COLO668 (cell line): ENCODE data around the gene ZDHHC14.
A peak's percentile ranks its signal among the peaks of the same experiment; 100 is the strongest.

ENCODE experiments used
- DNase-seq: peaks from one replicate; lab custom pipeline; 2025; ENCODE audit not compliant: unreplicated experiment; lab: John Stamatoyannopoulos, UW

The ZDHHC14 gene

GRCh38 chr6:157513619-157514485 is 132.9 kb downstream of the ZDHHC14 start:
- no peak for DNase-seq

- peak; percentile 7 for DNase-seq
Observed at GRCh38 chr6:157514659-157515496, 133.9 kb downstream of the ZDHHC14 start.

- DNase-seq = peak; percentile 38
Observed at GRCh38 chr6:157516319-157517026, 135.5 kb downstream of the ZDHHC14 start.

GRCh38 chr6:157517601-157518359 is 136.8 kb downstream of the ZDHHC14 start:
- no peak for DNase-seq

- no peak for DNase-seq
Observed at GRCh38 chr6:157518397-157519250, 137.6 kb downstream of the ZDHHC14 start.

- no peak for DNase-seq
Observed at GRCh38 chr6:157519255-157520116, 138.5 kb downstream of the ZDHHC14 start.

- no peak for DNase-seq
Observed at GRCh38 chr6:157520117-157520406, 139.1 kb downstream of the ZDHHC14 start.

GRCh38 chr6:157520596-157521361 is 139.8 kb downstream of the ZDHHC14 start:
- DNase-seq = no peak

- no peak for DNase-seq
Observed at GRCh38 chr6:157521362-157522335, 140.7 kb downstream of the ZDHHC14 start.

- DNase-seq = no peak
Observed at GRCh38 chr6:157522472-157522871, 141.5 kb downstream of the ZDHHC14 start.

GRCh38 chr6:157524735-157525134 is 143.7 kb downstream of the ZDHHC14 start:
- DNase-seq = no peak

GRCh38 chr6:157525292-157525889 is 144.4 kb downstream of the ZDHHC14 start:
- no peak for DNase-seq

- DNase-seq = no peak
Observed at GRCh38 chr6:157525918-157526425, 145.0 kb downstream of the ZDHHC14 start.

- no peak for DNase-seq
Observed at GRCh38 chr6:157527471-157527907, 146.5 kb downstream of the ZDHHC14 start.

- DNase-seq = no peak
Observed at GRCh38 chr6:157528931-157529653, 148.1 kb downstream of the ZDHHC14 start.

GRCh38 chr6:157529654-157530039 is 148.7 kb downstream of the ZDHHC14 start:
- DNase-seq = no peak
